H1 (cell line): ENCODE data around the gene SLC12A5. TPM values are rescaled to one million over a fixed set of nuclear protein-coding genes. Genes with fewer than 3 reads are reported as not detected.

Experiments used
- CTCF ChIA-PET: fragments of 300-600 bp; sonication (Branson Sonifier 250); formaldehyde crosslinking; loops from one replicate; lab custom pipeline; 2021; ENCODE audit not compliant: partially characterized antibody; lab: Charles Lee
- POLR2A ChIA-PET: fragments of 300-600 bp; sonication (Branson Sonifier 250); formaldehyde crosslinking; loops from one replicate; lab custom pipeline; 2021; ENCODE audit warnings: inconsistent platforms; ENCODE audit not compliant: partially characterized antibody; lab: Charles Lee
- DNase-seq, 2 experiments: peaks; one replicate each; pipeline versions ENCODE4 v3.0.0 to v3.0.0-alpha.2; 2010 to 2022; ENCODE audit warnings: low spot score in 2 of 2, low read depth in 1 of 2, mixed read lengths in 1 of 2
- FAIRE-seq: peaks from 2 replicates; lab custom pipeline; 2011; peaks lifted over from hg19 to GRCh38; lab: Jason Lieb, UNC
- H2AFZ ChIP-seq: 2 replicates; pipeline ENCODE4 v1.8.1; 2012; ENCODE audit warnings: low read length, inconsistent platforms
- H2AK5ac ChIP-seq: 2 replicates; pipeline ENCODE4 v1.6.1; 2013; ENCODE audit warnings: low read depth, low read length
- H2BK120ac ChIP-seq: replicated peaks from 2 replicates; pipeline ENCODE3; 2013; ENCODE audit warnings: low read depth, low read length, inconsistent platforms
- H2BK12ac ChIP-seq: 2 replicates; pipeline ENCODE4 v1.6.1; 2013; ENCODE audit warnings: low read depth, low read length
- H2BK15ac ChIP-seq: 2 replicates; pipeline ENCODE4 v1.6.1; 2013; ENCODE audit warnings: low read length
- H2BK20ac ChIP-seq: 2 replicates; pipeline ENCODE4 v1.6.1; 2013; ENCODE audit warnings: low read length
- H2BK5ac ChIP-seq: 2 replicates; pipeline ENCODE4 v1.6.1; 2013; ENCODE audit warnings: low read depth, low read length
- H3K14ac ChIP-seq: 2 replicates; pipeline ENCODE4 v1.6.1; 2013; ENCODE audit warnings: inconsistent platforms; ENCODE audit not compliant: insufficient read length
- H3K18ac ChIP-seq: 2 replicates; pipeline ENCODE4 v1.6.1; 2013; ENCODE audit warnings: low read length; ENCODE audit errors: extremely low read depth
- H3K23ac ChIP-seq: 2 replicates; pipeline ENCODE4 v1.6.1; 2013; ENCODE audit warnings: inconsistent platforms; ENCODE audit not compliant: insufficient read length
- H3K23me2 ChIP-seq: 2 replicates; pipeline ENCODE4 v1.6.1; 2013; ENCODE audit warnings: low read depth, low read length
- H3K27ac ChIP-seq: 2 replicates; pipeline ENCODE4 v1.6.1; 2011; ENCODE audit warnings: low read depth, low read length, inconsistent platforms
- H3K27me3 ChIP-seq, 4 experiments: replicated peaks in 1 of 4; 1 replicate in 1 of 4; 2 replicates in 3 of 4; pipeline versions ENCODE4 v1.6.1 to v1.8.1; 2011 to 2013; ENCODE audit warnings: low read length in 3 of 4, mild to moderate bottlenecking in 3 of 4, inconsistent platforms in 2 of 4, mixed read lengths in 2 of 4, moderate library complexity in 1 of 4; ENCODE audit not compliant: control insufficient read depth in 3 of 4, insufficient read depth in 3 of 4; ENCODE audit errors: extremely low read depth in 1 of 4
- H3K36me3 ChIP-seq, 4 experiments: 2 replicates each; pipeline versions ENCODE4 v1.6.1 to v1.8.1; 2011 to 2013; ENCODE audit warnings: mild to moderate bottlenecking in 4 of 4, low read length in 3 of 4, moderate library complexity in 2 of 4, control low read depth in 1 of 4, inconsistent platforms in 1 of 4; ENCODE audit not compliant: insufficient read depth in 4 of 4, control insufficient read depth in 2 of 4
- H3K4ac ChIP-seq: replicated peaks from 2 replicates; pipeline ENCODE3; 2013; ENCODE audit warnings: low read length, low read depth, mixed read lengths, inconsistent platforms; ENCODE audit not compliant: insufficient read length
- H3K4me1 ChIP-seq, 4 experiments: replicated peaks in 1 of 4; 1 replicate in 1 of 4; 2 replicates in 3 of 4; pipeline versions ENCODE4 v1.6.1 to v1.8.1; 2011 to 2013; ENCODE audit warnings: low read length in 3 of 4, inconsistent platforms in 2 of 4, mixed read lengths in 1 of 4; ENCODE audit not compliant: insufficient read depth in 4 of 4, control insufficient read depth in 3 of 4
- H3K4me2 ChIP-seq, 2 experiments: 2 replicates each; pipeline versions ENCODE4 v1.6.1 to v1.8.1; 2011 to 2013; ENCODE audit warnings: low read depth in 2 of 2, low read length in 2 of 2, control low read depth in 1 of 2, inconsistent platforms in 1 of 2, mild to moderate bottlenecking in 1 of 2; ENCODE audit not compliant: insufficient read depth in 1 of 2
- H3K4me3 ChIP-seq, 4 experiments: fragments of 200-600, 300-600 bp in 1 of 4; sonication (generic), shearing (Covaris generic), sonication (Bioruptor Twin) in 1 of 4; 2 replicates each; pipeline versions ENCODE4 v1.5.1 to v1.8.1; 2011 to 2016; ENCODE audit warnings: low read length in 4 of 4, low read depth in 3 of 4, control low read depth in 2 of 4, inconsistent platforms in 2 of 4, mild to moderate bottlenecking in 2 of 4, mixed read lengths in 1 of 4, moderate library complexity in 1 of 4; ENCODE audit not compliant: insufficient read depth in 2 of 4; ENCODE audit errors: extremely low read depth in 1 of 4
- H3K56ac ChIP-seq: replicated peaks from 2 replicates; pipeline ENCODE3; 2013; ENCODE audit warnings: low read depth, mild to moderate bottlenecking, mixed read lengths, low read length, inconsistent platforms; ENCODE audit not compliant: insufficient read length
- H3K79me1 ChIP-seq: 2 replicates; pipeline ENCODE4 v1.6.1; 2013; ENCODE audit warnings: low read depth, low read length, control low read depth
- H3K79me2 ChIP-seq, 2 experiments: 2 replicates each; pipeline versions ENCODE4 v1.6.1 to v1.8.1; 2012 to 2013; ENCODE audit warnings: low read length in 2 of 2, mild to moderate bottlenecking in 2 of 2, inconsistent platforms in 1 of 2; ENCODE audit not compliant: insufficient read depth in 2 of 2, control insufficient read depth in 1 of 2
- H3K9ac ChIP-seq, 4 experiments: replicated peaks in 1 of 4; 1 replicate in 1 of 4; 2 replicates in 3 of 4; pipeline versions ENCODE4 v1.6.1 to v1.8.1; 2011 to 2013; ENCODE audit warnings: low read depth in 3 of 4, low read length in 3 of 4, control low read depth in 2 of 4, mild to moderate bottlenecking in 2 of 4, moderate library complexity in 2 of 4, inconsistent platforms in 1 of 4; ENCODE audit errors: extremely low read depth in 1 of 4
- H3K9me3 ChIP-seq, 2 experiments: 2 replicates each; pipeline versions ENCODE4 v1.6.1 to v1.8.1; 2012 to 2013; ENCODE audit warnings: mild to moderate bottlenecking in 2 of 2, moderate library complexity in 2 of 2, control low read depth in 1 of 2, inconsistent platforms in 1 of 2, low read depth in 1 of 2, low read length in 1 of 2, mixed read lengths in 1 of 2; ENCODE audit not compliant: insufficient read depth in 2 of 2
- H4K20me1 ChIP-seq, 2 experiments: replicated peaks in 1 of 2; 2 replicates each; pipeline versions ENCODE3 to v1.8.1; 2011 to 2013; ENCODE audit warnings: inconsistent platforms in 2 of 2, low read length in 2 of 2, mild to moderate bottlenecking in 1 of 2; ENCODE audit not compliant: insufficient read depth in 2 of 2, control insufficient read depth in 1 of 2
- H4K5ac ChIP-seq: 2 replicates; pipeline ENCODE4 v1.6.1; 2013; ENCODE audit warnings: low read length, low read depth, mixed read lengths, inconsistent platforms; ENCODE audit not compliant: insufficient read length
- H4K8ac ChIP-seq: 2 replicates; pipeline ENCODE4 v1.8.0; 2013; ENCODE audit warnings: mild to moderate bottlenecking, moderate library complexity, low read length, inconsistent platforms; ENCODE audit not compliant: insufficient read depth; ENCODE audit errors: extremely low read depth
- H4K91ac ChIP-seq: replicated peaks from 2 replicates; pipeline ENCODE3; 2013; ENCODE audit warnings: low read length, mixed read lengths, inconsistent platforms; ENCODE audit not compliant: insufficient read length
- MAX ChIP-seq: IDR thresholded peaks from 2 replicates; pipeline ENCODE4 v1.6.1; 2012; ENCODE audit warnings: inconsistent platforms
- SUZ12 ChIP-seq: fragments of 200-600 bp; sonication (generic); IDR thresholded peaks from 2 replicates; pipeline ENCODE4 v1.6.1; 2012; ENCODE audit warnings: mild to moderate bottlenecking, inconsistent platforms, low read length, moderate library complexity, mixed read lengths
- YY1 ChIP-seq: IDR thresholded peaks from 2 replicates; pipeline ENCODE4 v1.6.1; 2011; ENCODE audit warnings: low read depth, mild to moderate bottlenecking, low read length
- WGBS, 2 experiments: shearing (Covaris generic) in 1 of 2; methylation state at CpG; one replicate each; pipeline versions ENCODE4 v1.1.6 to v1.1.7; 2013 to 2015; ENCODE audit warnings: low lambda C conversion rate in 2 of 2, mixed read lengths in 2 of 2, inconsistent platforms in 1 of 2, low coverage in 1 of 2, missing lambda C conversion rate in 1 of 2; ENCODE audit not compliant: insufficient replicate concordance in 2 of 2, insufficient coverage in 1 of 2, insufficient read length in 1 of 2; ENCODE audit errors: extremely low coverage in 1 of 2, missing lambda C conversion rate in 1 of 2; 5-methylcytosine and 5-hydroxymethylcytosine counted together
- polyA plus RNA-seq, 7 experiments: library from polyadenylated mRNA; depleted of rRNA in 3 of 7; stranded (reverse) in 5 of 7; unstranded in 2 of 7; fragments of >200 nt in 5 of 7; fragments of 200-250 nt in 2 of 7; gene quantifications; 1 replicate in 5 of 7; 2 replicates in 1 of 7; 4 replicates in 1 of 7; pipeline versions ENCODE4 v1.2.1 to v1.2.3, GENCODE V29; 2011 to 2013; ENCODE audit warnings: missing spikeins in 2 of 7, mixed read lengths in 2 of 7
- total RNA-seq: library from RNA; stranded (reverse); fragmentation: NEBNext Ultra II Directional; extraction: Animal tissue kit (Norgen Biotek cat#: 25700); gene quantifications from 2 replicates; pipeline ENCODE4 v1.2.1, GENCODE V29; 2021

SLC12A5 gene
- total and polyA plus RNA-seq, 2 of the 8 experiments (the other 6 are each of a cell fraction or from before 2014, with no cell fraction given) = 1.9 to 7.3 TPM

DNA sequence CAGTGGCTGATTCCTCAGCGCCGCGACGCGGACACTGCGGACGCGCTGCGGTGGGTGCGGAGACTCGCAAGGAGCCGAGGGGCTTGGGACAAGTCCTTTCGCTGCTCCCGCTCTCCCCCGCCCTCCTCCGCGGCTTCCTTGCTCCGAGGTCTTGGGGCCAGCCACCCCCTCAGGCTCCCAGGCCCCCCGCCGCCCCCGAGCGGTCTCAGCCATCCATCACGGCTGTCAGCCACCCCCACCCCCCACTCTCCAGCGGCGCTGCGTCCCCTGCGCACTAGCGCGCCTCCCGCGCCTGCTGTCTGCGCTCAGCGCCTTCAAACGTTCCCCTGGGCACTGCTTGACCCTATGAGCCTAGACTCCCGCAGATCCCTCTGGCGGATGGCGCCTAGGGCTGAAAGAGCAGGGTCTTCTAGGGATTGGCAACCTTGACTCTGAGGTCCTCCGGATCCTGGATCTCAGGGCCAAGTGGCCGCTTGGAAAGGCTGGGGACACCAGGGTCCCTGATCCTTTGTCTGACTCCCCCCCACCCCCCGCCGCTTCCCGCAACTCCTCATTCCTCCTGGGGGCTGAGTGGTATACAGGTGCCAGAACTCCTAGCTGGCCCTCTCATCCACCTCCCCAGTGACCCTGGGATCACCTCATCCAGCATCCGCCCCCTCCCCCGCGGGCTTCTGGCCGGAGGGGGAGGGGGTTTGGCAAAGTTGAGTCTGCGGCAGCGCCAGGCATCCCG is 1.4 kb downstream of the SLC12A5 start:
- H3K4me3 ChIP-seq = peak overlapping the region in 1 of 4 experiments; percentile 66; a peak in 2 of 8 replicates
- H2AK5ac ChIP-seq = no peak overlapping the region
- H3K4ac ChIP-seq = no peak overlapping the region
- DNase-seq = no peak
- no peaks in the 10 kb centered on the region for H3K79me1 ChIP-seq
- H4K5ac ChIP-seq = no peak overlapping the region
- no peak overlapping the region for H2AFZ ChIP-seq
- ChIA-PET POLR2A (interaction anchor here (1.4 to 1.8 kb wide), 2 partner anchors 46 to 58 kb away, joined by 4 to 8 read pairs; no protein-coding TSS in a partner anchor), CTCF (interaction anchor here (1.1 to 8.5 kb wide), 8 partner anchors 12 to 98 kb away, joined by 3 to 60 read pairs (median 4); no protein-coding TSS in a partner anchor)
- TF ChIP-seq YY1 (no peak), MAX (no peak), SUZ12 (peak; percentile 64; the same call in 1 of the 2 replicates)
- no peaks in the 10 kb centered on the region for H3K9me3 ChIP-seq
- H2BK15ac ChIP-seq = no peak overlapping the region
- H3K23ac ChIP-seq = no peak overlapping the region
- peaks cover 48 to 98% (median 83%) of the 10 kb centered on the region in 4 experiments for H3K27me3 ChIP-seq
- H3K9ac ChIP-seq = no peak overlapping the region
- no peak overlapping the region for H2BK20ac ChIP-seq
- WGBS, 2 experiments = 24% methylated on average over 27 of the region's 49 CpGs; no CpG with 5 or more reads in 1 of the 2 experiments
- no peak overlapping the region for H3K56ac ChIP-seq
- no peak overlapping the region for H3K18ac ChIP-seq
- H2BK120ac ChIP-seq = no peak overlapping the region
- H4K91ac ChIP-seq = no peak overlapping the region
- peaks cover 4 to 15% of the 10 kb centered on the region in 2 experiments for H4K20me1 ChIP-seq
- no peak overlapping the region for H2BK5ac ChIP-seq
- H2BK12ac ChIP-seq = no peak overlapping the region
- peaks cover 3% of the 10 kb centered on the region; the same call in 1 of the 2 replicates for H3K23me2 ChIP-seq
- H3K14ac ChIP-seq = no peak overlapping the region
- H3K79me2 ChIP-seq = no peaks in the 10 kb centered on the region
- FAIRE-seq = no peak
- peak overlapping the region in 1 of 2 experiments; percentile 84; a peak in 2 of 4 replicates for H3K4me2 ChIP-seq
- H3K27ac ChIP-seq = no peak overlapping the region
- no peaks in the 10 kb centered on the region for H3K36me3 ChIP-seq
- H3K4me1 ChIP-seq = peaks cover 0 to 11% (median 7%) of the 10 kb centered on the region in 4 experiments; a peak in 6 of 7 replicates
- H4K8ac ChIP-seq = no peak overlapping the region
